Measurements from ENCODE around the gene TPP2. TPM values are rescaled to one million over a fixed set of nuclear protein-coding genes. Genes with fewer than 3 reads are reported as not detected.

The TPP2 gene
- total and polyA plus RNA-seq, 4 donors: 14.0 to 55.6 (median 22.4) TPM

- no peak for TF ChIP-seq REST (IDR thresholded peaks at IDR 0.05)
- TF ChIP-seq SP1 (IDR thresholded peaks at IDR 0.05): no peak
- no peak for TF ChIP-seq HNF4A (conservative IDR thresholded peaks at IDR 0.05)
Observed at GRCh38 chr13:102606537-102607309, 9.9 kb downstream of the TPP2 start (continued).

- no peak overlapping the region for H3K27ac ChIP-seq (ENCODE audit: low read depth in 1 of 2, low read length in 2 of 2)
- TF ChIP-seq ATF3 (IDR thresholded peaks at IDR 0.05) (no peak), MAX (IDR thresholded peaks at IDR 0.05) (no peak), NR2F2 (IDR thresholded peaks at IDR 0.05) (no peak), RAD21 (IDR thresholded peaks at IDR 0.05) (no peak), TAF1 (conservative IDR thresholded peaks at IDR 0.05) (no peak), JUND (IDR thresholded peaks at IDR 0.05) (no peak), GABPA (IDR thresholded peaks at IDR 0.05 in 1 of 2, conservative IDR thresholded peaks at IDR 0.05 in 1 of 2) (no peak), YY1 (IDR thresholded peaks at IDR 0.05) (no peak), RXRA (IDR thresholded peaks at IDR 0.05) (no peak)
- H3K4me1 ChIP-seq (ENCODE audit: control insufficient read depth in 4 of 4, insufficient read depth in 4 of 4, low read length in 3 of 4): no peaks in the 10 kb centered on the region
- H3K9ac ChIP-seq (ENCODE audit: low read depth in 1 of 2, low read length in 2 of 2): no peak overlapping the region
- DNase-seq (ENCODE audit: low spot score): no peak
- 95% methylated on average over 2 of the region's 2 CpGs for WGBS
- no peaks in the 10 kb centered on the region for H3K9me3 ChIP-seq (ENCODE audit: control insufficient read depth in 4 of 4, low read length in 3 of 4)
- no peaks in the 10 kb centered on the region for H3K27me3 ChIP-seq (ENCODE audit: control insufficient read depth in 4 of 4, insufficient read depth in 4 of 4, low read length in 3 of 4)
- no peak overlapping the region for H3K4me3 ChIP-seq (ENCODE audit: low read depth in 1 of 3, low read length in 3 of 3)
- H3K36me3 ChIP-seq (ENCODE audit: control insufficient read depth in 4 of 4, insufficient read depth in 3 of 4, low read depth in 1 of 4, low read length in 3 of 4): peaks cover 1 to 31% (median 21%) of the 10 kb centered on the region in 4 donors
Observed at GRCh38 chr13:102608974-102609373, 12.2 kb downstream of the TPP2 start.

GRCh38 chr13:102609696-102610095 lies 12.9 kb downstream of the TPP2 start:
- 90% methylated on average over 4 of the region's 4 CpGs for WGBS
- peaks cover 1 to 36% (median 24%) of the 10 kb centered on the region in 4 donors for H3K36me3 ChIP-seq (ENCODE audit: control insufficient read depth in 4 of 4, insufficient read depth in 3 of 4, low read depth in 1 of 4, low read length in 3 of 4)
- no peak overlapping the region for H3K4me3 ChIP-seq (ENCODE audit: low read depth in 1 of 3, low read length in 3 of 3)
- no peaks in the 10 kb centered on the region for H3K4me1 ChIP-seq (ENCODE audit: control insufficient read depth in 4 of 4, insufficient read depth in 4 of 4, low read length in 3 of 4)
- DNase-seq (ENCODE audit: low spot score): no peak
- H3K27ac ChIP-seq (ENCODE audit: low read depth in 1 of 2, low read length in 2 of 2): no peak overlapping the region
- H3K9ac ChIP-seq (ENCODE audit: low read depth in 1 of 2, low read length in 2 of 2): no peak overlapping the region
- no peak for TF ChIP-seq EGR1 (IDR thresholded peaks at IDR 0.05; ENCODE audit: low read depth in 2 of 2)
- no peaks in the 10 kb centered on the region for H3K27me3 ChIP-seq (ENCODE audit: control insufficient read depth in 4 of 4, insufficient read depth in 4 of 4, low read length in 3 of 4)
- H3K9me3 ChIP-seq (ENCODE audit: control insufficient read depth in 4 of 4, low read length in 3 of 4): no peaks in the 10 kb centered on the region

All from liver (tissue), 9 donors.